NCI-H1092 treated with DMSO at 0.1 percent for 48 hours (cell line): ENCODE results near the gene THEM5.
"Not testable (repeated sequence)": the region's sequence is repeated elsewhere in the genome, so short reads cannot be mapped to it uniquely, and the experiment has no call there.

Source experiments
- DNase-seq: peaks from one replicate; lab custom pipeline; 2025; lab: John Stamatoyannopoulos, UW

THEM5 gene

GRCh38 chr1:151867765-151868411 lies 14.4 kb upstream of the THEM5 start:
- DNase-seq, result no peak

GRCh38 chr1:151867321-151867720 lies 13.8 kb upstream of the THEM5 start:
- DNase-seq, result no peak

GRCh38 chr1:151864411-151864810 lies 10.9 kb upstream of the THEM5 start:
- no peak for DNase-seq

- DNase-seq, result no peak
Observed at GRCh38 chr1:151862604-151863003, 9.1 kb upstream of the THEM5 start.

- no peak for DNase-seq
Observed at GRCh38 chr1:151860504-151861187, 7.1 kb upstream of the THEM5 start.

- no peak for DNase-seq
Observed at GRCh38 chr1:151859891-151860293, 6.4 kb upstream of the THEM5 start.

GRCh38 chr1:151858886-151859665 lies 5.6 kb upstream of the THEM5 start:
- no peak for DNase-seq

- DNase-seq, result no peak
Observed at GRCh38 chr1:151858030-151858746, 4.7 kb upstream of the THEM5 start.

GRCh38 chr1:151855933-151856332 lies 2.4 kb upstream of the THEM5 start:
- DNase-seq, result no peak

- DNase-seq, result not testable (repeated sequence)
Observed at GRCh38 chr1:151855516-151855915, 2.0 kb upstream of the THEM5 start.

GRCh38 chr1:151854658-151855057 lies 1.1 kb upstream of the THEM5 start:
- no peak for DNase-seq

GRCh38 chr1:151852733-151853132 lies 779 bp downstream of the THEM5 start:
- DNase-seq, result no peak

GRCh38 chr1:151851886-151852285 lies 1.6 kb downstream of the THEM5 start:
- no peak for DNase-seq

GRCh38 chr1:151849871-151850270 lies 3.6 kb downstream of the THEM5 start:
- DNase-seq, result no peak

GRCh38 chr1:151849126-151849525 lies 4.4 kb downstream of the THEM5 start:
- no peak for DNase-seq

- DNase-seq, result no peak
Observed at GRCh38 chr1:151847867-151848596, 5.5 kb downstream of the THEM5 start.

GRCh38 chr1:151846686-151847237 lies 6.8 kb downstream of the THEM5 start:
- DNase-seq, result no peak

GRCh38 chr1:151846062-151846568 lies 7.4 kb downstream of the THEM5 start:
- DNase-seq, result no peak

- no peak for DNase-seq
Observed at GRCh38 chr1:151843398-151843797, 10.1 kb downstream of the THEM5 start.

GRCh38 chr1:151841141-151841540 lies 12.4 kb downstream of the THEM5 start:
- no peak for DNase-seq

- no peak for DNase-seq
Observed at GRCh38 chr1:151840421-151840820, 13.1 kb downstream of the THEM5 start.
